ENCODE data around the gene PIGK.
"Not testable (repeated sequence)": the region's sequence is repeated elsewhere in the genome, so short reads cannot be mapped to it uniquely, and the experiment has no call there.

Gene PIGK

GRCh38 chr1:77219166-77219887, at the start of gene PIGK:
Gene PIGK (minus strand): TSS chr1:77219430. CDS start chr1:77219402, 28 bp downstream.
- DNase-seq (peak; percentile 88), ATAC-seq (peak; percentile 93)

DNA sequence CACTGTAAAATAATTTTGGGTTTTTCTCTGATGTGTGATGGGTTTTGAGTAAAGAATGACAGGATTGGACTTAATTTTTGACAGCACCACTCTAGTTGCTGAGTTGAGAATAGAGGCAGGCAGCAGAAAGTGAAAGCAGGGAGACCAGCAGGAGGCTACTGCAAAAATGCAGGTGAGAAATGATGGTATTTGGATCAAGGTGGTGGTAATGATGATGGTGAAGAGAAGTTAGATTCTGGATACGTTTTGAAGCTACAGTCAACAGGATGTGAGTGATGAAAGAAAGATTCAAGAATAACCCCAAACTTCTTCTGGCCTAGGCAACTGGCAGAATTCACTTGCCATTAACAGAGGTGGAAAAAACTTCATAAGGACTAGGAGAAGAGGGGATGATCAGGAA, 47.8 kb upstream of the PIGK start:
- DNase-seq: no peak
- no peak for ATAC-seq

GRCh38 chr1:77265180-77265579, 46.0 kb upstream of the PIGK start:
- ATAC-seq (no peak), DNase-seq (no peak)

GRCh38 chr1:77263708-77264107, 44.5 kb upstream of the PIGK start:
- DNase-seq (no peak), ATAC-seq (no peak)

GRCh38 chr1:77253211-77253610, 34.0 kb upstream of the PIGK start:
- DNase-seq: no peak
- ATAC-seq: no peak

- DNase-seq (no peak), ATAC-seq (no peak)
Observed at GRCh38 chr1:77250126-77250525, 30.9 kb upstream of the PIGK start.

GRCh38 chr1:77245830-77246229, 26.6 kb upstream of the PIGK start:
- ATAC-seq (no peak), DNase-seq (no peak)

GRCh38 chr1:77239311-77239710, 20.1 kb upstream of the PIGK start:
- no peak for ATAC-seq
- DNase-seq: no peak

DNA sequence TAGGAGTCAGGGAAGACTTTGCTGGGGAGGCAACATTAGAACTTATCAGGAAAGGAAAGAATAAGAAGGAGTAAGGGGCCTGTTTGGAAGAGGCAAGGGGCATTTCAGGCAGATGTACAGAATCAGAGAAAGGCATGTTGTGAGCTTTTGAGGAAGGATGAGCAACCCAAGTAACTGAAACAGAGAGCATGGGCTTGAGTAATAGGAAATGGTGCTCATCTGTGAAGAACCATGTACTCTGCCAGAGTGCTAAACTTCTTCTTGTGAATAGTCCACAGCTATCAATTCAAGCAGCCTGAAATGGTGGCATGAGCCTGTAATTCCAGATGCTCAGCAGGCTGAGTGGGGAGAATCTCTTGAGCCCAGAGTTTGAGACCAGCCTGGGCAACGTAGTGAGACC, 19.2 kb upstream of the PIGK start:
- ATAC-seq: no peak

DNA sequence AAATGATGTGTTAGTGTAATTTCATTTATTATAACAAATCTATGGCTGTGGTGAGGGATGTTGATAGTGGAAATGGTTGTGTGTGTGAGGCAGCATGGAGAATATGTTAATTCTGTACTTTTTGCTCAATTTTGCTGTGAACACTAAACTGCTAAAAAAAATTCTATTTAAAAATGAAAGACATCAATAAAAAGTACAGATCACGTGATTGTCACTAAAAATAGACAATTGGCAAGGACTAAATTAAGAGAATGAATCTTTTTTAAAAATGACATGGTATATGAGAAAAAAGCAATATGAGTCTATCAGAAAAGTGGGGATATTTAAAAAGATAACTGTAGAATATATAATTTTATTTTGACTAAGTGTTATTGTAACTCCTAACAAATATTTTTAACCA, 15.7 kb upstream of the PIGK start:
- DNase-seq: no peak
- no peak for ATAC-seq

More for the DNA sequence above, 19.2 kb upstream of the PIGK start:
- no peak for DNase-seq

GRCh38 chr1:77234096-77234495, 14.9 kb upstream of the PIGK start:
- DNase-seq (no peak), ATAC-seq (no peak)

DNA sequence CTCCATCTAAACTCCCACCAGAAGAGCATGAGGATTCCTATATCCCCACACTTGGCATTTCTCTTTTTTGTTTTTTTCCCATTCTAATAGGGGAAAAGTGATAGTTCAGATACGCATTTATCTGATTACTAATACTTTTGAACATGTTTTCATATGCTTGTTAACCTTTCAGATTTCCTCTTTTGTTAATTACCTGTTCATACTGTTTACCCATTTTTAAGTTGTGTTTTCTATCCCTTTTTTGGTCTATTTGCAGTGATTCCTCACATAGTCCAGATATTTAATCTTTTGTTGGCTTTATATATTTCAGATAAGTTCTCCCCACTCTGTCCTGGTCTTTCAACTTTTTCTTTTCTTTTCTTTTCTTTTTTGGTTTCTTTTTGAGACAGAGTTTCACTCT, 13.6 kb upstream of the PIGK start:
- no peak for ATAC-seq
- DNase-seq: no peak

GRCh38 chr1:77230051-77230450, 10.8 kb upstream of the PIGK start:
- ATAC-seq: no peak

GRCh38 chr1:77228836-77229235, 9.6 kb upstream of the PIGK start:
- no peak for DNase-seq
- ATAC-seq: no peak

More at GRCh38 chr1:77230051-77230450, 10.8 kb upstream of the PIGK start:
- no peak for DNase-seq

- DNase-seq: no peak
- ATAC-seq: no peak
Observed at GRCh38 chr1:77227381-77227780, 8.2 kb upstream of the PIGK start.

DNA sequence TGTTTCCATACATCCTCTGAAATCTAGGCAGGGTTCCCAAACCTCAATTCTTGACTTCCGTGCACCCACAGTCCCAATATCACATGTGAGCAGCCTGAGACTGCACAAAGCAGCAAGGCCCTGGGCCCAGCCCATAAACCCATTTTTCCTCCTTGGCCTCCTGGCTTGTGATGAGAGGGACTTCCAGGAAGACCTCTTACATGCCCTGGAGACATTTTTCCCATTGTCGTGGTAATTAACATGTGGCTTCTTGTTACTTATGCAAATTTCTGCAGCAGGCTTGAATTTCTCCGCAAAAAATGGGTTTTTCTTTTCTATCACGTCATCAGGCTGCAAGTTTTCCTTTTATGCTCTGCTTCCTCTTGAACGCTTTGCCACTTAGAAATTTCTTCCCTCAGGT, 3.3 kb upstream of the PIGK start:
- DNase-seq (no peak), ATAC-seq (no peak)

DNA sequence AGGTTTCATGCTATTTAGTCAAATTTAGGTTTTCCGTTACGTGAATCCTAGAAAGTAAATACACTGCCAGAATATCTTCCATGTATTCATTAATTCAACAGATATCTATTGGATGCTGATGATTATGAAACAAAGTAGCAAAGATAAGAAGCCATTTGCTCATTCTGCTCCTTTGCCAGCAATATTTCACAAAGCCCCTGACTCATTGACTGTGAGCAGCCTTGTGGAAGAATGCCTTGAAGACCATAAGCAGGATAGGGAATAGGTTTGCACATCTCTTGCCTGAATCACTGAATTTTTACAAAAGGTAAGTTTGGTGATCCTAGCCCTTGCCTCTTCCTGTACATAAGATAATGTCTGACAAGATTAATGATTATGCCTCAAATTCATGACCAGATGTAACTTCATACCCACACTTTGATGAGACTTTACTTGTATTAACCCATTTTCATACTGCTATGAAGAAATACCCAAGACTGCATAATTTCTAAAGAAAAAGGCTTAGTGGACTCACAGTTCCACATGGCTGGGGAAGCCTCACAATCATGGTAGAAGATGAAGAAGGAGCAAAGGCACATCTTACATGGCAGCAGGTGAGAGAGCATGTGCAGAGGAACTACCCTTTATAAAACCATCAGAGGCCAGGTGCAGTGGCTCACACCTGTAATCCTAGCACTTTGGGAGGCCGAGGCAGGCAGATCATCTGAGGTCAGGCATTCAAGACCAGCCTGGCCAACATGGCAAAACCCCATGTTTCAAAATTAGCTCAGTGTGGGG, 1.6 kb upstream of the PIGK start:
- DNase-seq (no peak), ATAC-seq (no peak)

- ATAC-seq (peak; percentile 32), DNase-seq (no peak)
Observed at GRCh38 chr1:77218477-77219165, 609 bp downstream of the PIGK start.

DNA sequence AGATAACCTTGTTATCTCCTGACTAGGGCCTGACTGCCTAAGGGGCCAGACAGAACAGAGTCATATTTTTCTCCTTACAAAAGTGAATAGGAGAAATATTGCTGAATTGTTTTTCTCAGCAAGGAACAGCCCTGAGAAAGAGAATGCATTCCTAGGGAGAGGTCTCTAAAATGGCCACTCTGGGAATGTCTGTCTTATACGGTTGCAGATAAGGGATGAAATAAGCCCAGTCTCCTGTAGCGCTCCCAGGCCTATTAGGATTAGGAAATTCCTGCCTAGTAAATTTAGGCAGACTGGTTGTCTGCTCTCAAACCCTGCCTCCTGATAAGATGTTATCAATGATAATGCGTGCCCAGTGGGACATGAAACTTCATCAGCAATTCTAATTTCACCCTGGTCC, 15.2 kb downstream of the PIGK start:
- not testable (repeated sequence) for DNase-seq, ATAC-seq

DNA sequence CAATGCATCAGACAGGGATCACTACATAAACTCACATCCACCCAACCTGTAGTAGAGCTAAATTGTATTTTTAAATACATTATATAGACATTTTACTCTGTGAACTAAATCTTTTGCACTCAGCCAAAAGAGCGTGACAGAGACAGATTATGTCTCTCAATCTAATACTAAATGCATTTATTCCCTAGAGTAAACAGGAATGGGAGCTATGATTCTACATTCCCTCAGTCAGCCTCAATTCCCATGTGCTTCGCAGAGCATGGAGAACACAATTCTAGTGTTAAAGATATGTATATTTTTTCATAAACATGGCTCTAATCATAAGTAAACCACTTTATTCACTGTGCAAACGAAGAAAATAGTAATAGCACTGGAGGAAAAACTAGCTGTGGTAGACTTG, 16.5 kb downstream of the PIGK start:
- DNase-seq (no peak), ATAC-seq (no peak)

DNA sequence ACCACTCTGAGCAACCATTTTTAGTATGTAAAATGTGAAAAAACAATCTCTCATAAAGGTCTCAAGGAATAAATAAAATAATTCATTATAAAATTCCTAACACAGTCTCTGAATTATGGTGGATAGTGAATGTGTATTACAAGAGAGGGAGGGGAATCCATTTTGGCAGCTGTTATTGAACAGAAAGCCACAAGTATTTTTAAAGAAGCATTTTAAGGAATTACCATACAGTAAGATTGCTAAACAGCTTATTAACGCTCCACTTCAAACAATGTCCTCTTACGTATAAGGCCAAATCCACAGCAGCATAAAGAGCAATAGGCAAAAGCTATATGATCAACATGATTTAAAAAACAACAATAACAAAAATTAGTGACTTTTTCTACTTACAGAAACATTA, 18.4 kb downstream of the PIGK start:
- DNase-seq: no peak
- no peak for ATAC-seq

DNA sequence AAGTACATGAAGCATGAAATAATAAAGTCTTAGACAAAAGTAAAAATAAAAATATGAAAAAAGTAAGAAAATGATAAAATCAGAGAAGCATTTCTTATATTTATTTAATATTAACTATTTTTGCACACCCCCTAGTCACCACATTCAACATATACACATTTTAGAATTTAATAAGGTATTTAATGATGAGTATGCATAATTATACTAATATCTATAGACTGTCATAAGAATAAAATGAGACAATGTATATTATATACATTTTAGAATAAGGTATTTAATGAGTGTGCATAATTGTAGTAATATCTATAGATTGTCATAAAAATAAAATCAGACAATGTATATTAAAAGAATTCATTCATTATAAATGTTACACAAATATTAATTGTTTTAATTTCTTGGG, 18.9 kb downstream of the PIGK start:
- no peak for ATAC-seq
- DNase-seq: no peak

GRCh38 chr1:77197351-77197750, 21.9 kb downstream of the PIGK start:
- ATAC-seq (no peak), DNase-seq (no peak)

Measured in stimulated activated naive CD8-positive, alpha-beta T cell treated with anti-CD3 and anti-CD28 coated beads, Interleukin-15, Interleukin-2, amounts not matched to agents 100 U/mL and 50 U/mL, for 24 hours (primary cell).